ENCODE measurements around the gene INPP5E. TPM values are rescaled to one million over a fixed set of nuclear protein-coding genes. Genes with fewer than 3 reads are reported as not detected.

Gene INPP5E
- total RNA-seq, 1 donor, result 8.2 TPM

- no peak for TF ChIP-seq CTCF (IDR thresholded peaks at IDR 0.05; ENCODE audit: insufficient read depth, low read depth, low read length)
- no peak for DNase-seq (ENCODE audit: low read depth)
Observed at GRCh38 chr9:136455043-136456002, 15.7 kb upstream of the INPP5E start.

DNA sequence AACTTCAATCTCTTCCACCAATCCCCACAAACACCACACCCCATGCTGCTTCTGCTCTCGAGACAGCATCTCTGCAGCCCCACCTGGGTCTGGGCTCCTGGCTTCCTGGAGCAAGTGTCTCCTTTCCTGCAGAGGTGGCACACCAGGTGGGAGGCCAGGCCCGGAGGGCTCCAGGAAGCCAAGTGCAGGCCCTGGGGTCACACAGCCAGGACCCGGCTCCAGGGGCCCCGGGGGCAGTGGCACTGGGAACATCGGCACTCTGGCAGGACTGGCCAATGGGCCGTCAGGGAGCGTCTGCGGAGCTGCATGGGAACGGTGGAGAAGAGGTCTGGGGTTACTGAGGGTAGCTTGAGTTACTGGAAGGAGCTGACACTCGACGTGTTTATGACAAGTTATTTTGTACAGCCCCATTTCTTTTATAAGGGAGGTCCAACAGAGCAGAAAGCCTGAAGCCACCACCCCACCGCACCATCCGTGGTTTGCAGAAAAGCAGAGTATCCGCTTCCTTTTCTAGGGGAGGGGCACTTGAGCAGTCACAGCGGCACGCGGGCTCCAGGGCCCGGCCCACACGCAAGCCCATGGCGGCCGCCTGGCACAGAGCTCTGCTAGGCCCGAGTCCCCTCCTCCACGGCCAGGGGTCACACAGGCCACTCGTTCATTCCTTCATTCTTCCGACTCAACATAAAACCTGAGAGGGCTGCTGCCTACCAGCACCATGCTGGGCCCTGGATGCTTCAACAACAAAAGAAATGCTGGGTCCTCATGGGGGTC is 14.6 kb upstream of the INPP5E start:
- no peak for TF ChIP-seq CTCF (IDR thresholded peaks at IDR 0.05; ENCODE audit: insufficient read depth, low read depth, low read length)
- H3K4me3 ChIP-seq (ENCODE audit: low read depth, low read length), result no peak overlapping the region
- no peak for DNase-seq (ENCODE audit: low read depth)

More at GRCh38 chr9:136455043-136456002, 15.7 kb upstream of the INPP5E start:
- H3K4me3 ChIP-seq (ENCODE audit: low read depth, low read length), result no peak overlapping the region

DNA sequence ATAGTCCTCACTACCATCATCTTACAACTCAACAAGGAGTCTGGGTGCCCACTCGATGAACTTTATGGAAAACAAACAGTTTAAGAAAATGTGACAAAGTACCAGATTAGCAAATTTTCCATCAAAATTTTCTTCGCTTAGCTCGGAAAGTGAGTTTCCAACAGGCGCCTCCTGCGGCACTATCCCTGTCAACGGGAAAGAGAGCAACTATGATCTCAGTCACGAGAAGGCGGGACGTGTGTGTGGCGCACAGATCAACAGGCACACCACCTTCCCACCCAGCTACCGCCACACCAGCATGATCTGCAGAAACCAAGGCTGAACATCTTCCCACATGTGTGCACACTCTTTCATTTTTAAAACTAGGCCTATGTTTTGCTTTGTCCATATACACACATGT is 13.7 kb upstream of the INPP5E start:
- no peak for TF ChIP-seq CTCF (IDR thresholded peaks at IDR 0.05; ENCODE audit: insufficient read depth, low read depth, low read length)
- H3K4me3 ChIP-seq (ENCODE audit: low read depth, low read length), result no peak overlapping the region
- no peak for DNase-seq (ENCODE audit: low read depth)

- no peak for TF ChIP-seq CTCF (IDR thresholded peaks at IDR 0.05; ENCODE audit: insufficient read depth, low read depth, low read length)
- H3K4me3 ChIP-seq (ENCODE audit: low read depth, low read length), result no peak overlapping the region
- DNase-seq (ENCODE audit: low read depth), result no peak
Observed at GRCh38 chr9:136451221-136451877, 11.7 kb upstream of the INPP5E start.

DNA sequence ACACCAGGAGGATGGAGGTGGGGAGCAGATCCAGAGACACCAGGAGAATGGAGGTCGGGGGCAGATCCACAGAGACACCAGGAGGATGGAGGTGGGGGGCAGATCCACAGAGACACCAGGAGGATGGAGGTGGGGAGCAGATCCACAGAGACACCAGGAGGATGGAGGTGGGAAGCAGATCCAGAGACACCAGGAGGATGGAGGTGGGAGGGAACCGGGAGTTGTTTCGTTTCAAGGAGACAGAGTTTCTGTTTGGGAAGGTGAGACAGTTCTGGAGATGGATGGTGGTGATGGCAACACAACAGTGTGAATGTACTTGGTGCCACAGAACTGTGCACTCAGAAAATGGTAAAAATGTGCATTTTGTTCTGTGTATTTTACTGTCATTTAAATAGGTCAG is 9.0 kb upstream of the INPP5E start:
- no peak overlapping the region for H3K4me3 ChIP-seq (ENCODE audit: low read depth, low read length)
- no peak for DNase-seq (ENCODE audit: low read depth)

More for the DNA sequence above, 9.0 kb upstream of the INPP5E start:
- TF ChIP-seq CTCF (IDR thresholded peaks at IDR 0.05; ENCODE audit: insufficient read depth, low read depth, low read length), result no peak

All from fibroblast of villous mesenchyme (primary cell).